ENCODE data around the gene RC3H2. TPM values are rescaled to one million over a fixed set of nuclear protein-coding genes. Genes with fewer than 3 reads are reported as not detected.
A peak's percentile ranks its signal among the peaks of the same experiment; 100 is the strongest.

The RC3H2 gene
- total and polyA plus RNA-seq, 2 of the 13 experiments (the other 11 are each of a cell fraction or from before 2014, with no cell fraction given), result 21.0 to 36.4 TPM

GRCh38 chr9:122912964-122913673 lies 8.0 kb upstream of the RC3H2 start, which contains the start of gene ZBTB6 (continued):
- TF ChIP-seq MNT (IDR thresholded peaks at IDR 0.05) (no peak), EP300 (IDR thresholded peaks at IDR 0.05; ENCODE audit: low read depth in 2 of 2, low read length in 2 of 2) (no peak; a peak in 1 of 4 replicates), EP300 (CRISPR knock-in tag; IDR thresholded peaks at IDR 0.05; ENCODE audit: borderline replicate concordance) (no peak; the same call in none of the 2 replicates), ZFYVE20 (CRISPR knock-in tag; IDR thresholded peaks at IDR 0.05; ENCODE audit: borderline replicate concordance, low read depth) (no peak), SMAD1 (CRISPR knock-in tag; IDR thresholded peaks at IDR 0.05; ENCODE audit: borderline replicate concordance, low read depth) (no peak), MLLT10 (CRISPR knock-in tag; IDR thresholded peaks at IDR 0.05) (no peak), DNMT1 (CRISPR knock-in tag; IDR thresholded peaks at IDR 0.05) (no peak), ARNTL (CRISPR knock-in tag; IDR thresholded peaks at IDR 0.05) (no peak), ZNF7 (CRISPR knock-in tag; IDR thresholded peaks at IDR 0.05) (no peak), ZNF446 (CRISPR knock-in tag; IDR thresholded peaks at IDR 0.05) (no peak), DZIP1 (CRISPR knock-in tag; IDR thresholded peaks at IDR 0.05) (0 out of 2 replicates have a peak, but pooled peaks have one; percentile 31), ZNF747 (CRISPR knock-in tag; IDR thresholded peaks at IDR 0.05; ENCODE audit: borderline replicate concordance) (peak; percentile 49; the same call in 1 of the 2 replicates), ZNF549 (CRISPR knock-in tag; IDR thresholded peaks at IDR 0.05) (no peak), ZNF20 (CRISPR knock-in tag; IDR thresholded peaks at IDR 0.05) (no peak)
- TF ChIP-seq, protein P1, sequence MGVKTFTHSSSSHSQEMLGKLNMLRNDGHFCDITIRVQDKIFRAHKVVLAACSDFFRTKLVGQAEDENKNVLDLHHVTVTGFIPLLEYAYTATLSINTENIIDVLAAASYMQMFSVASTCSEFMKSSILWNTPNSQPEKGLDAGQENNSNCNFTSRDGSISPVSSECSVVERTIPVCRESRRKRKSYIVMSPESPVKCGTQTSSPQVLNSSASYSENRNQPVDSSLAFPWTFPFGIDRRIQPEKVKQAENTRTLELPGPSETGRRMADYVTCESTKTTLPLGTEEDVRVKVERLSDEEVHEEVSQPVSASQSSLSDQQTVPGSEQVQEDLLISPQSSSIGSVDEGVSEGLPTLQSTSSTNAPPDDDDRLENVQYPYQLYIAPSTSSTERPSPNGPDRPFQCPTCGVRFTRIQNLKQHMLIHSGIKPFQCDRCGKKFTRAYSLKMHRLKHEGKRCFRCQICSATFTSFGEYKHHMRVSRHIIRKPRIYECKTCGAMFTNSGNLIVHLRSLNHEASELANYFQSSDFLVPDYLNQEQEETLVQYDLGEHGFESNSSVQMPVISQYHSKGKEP (CRISPR knock-in tag; IDR thresholded peaks at IDR 0.05), result no peak
- TF ChIP-seq, protein P2, sequence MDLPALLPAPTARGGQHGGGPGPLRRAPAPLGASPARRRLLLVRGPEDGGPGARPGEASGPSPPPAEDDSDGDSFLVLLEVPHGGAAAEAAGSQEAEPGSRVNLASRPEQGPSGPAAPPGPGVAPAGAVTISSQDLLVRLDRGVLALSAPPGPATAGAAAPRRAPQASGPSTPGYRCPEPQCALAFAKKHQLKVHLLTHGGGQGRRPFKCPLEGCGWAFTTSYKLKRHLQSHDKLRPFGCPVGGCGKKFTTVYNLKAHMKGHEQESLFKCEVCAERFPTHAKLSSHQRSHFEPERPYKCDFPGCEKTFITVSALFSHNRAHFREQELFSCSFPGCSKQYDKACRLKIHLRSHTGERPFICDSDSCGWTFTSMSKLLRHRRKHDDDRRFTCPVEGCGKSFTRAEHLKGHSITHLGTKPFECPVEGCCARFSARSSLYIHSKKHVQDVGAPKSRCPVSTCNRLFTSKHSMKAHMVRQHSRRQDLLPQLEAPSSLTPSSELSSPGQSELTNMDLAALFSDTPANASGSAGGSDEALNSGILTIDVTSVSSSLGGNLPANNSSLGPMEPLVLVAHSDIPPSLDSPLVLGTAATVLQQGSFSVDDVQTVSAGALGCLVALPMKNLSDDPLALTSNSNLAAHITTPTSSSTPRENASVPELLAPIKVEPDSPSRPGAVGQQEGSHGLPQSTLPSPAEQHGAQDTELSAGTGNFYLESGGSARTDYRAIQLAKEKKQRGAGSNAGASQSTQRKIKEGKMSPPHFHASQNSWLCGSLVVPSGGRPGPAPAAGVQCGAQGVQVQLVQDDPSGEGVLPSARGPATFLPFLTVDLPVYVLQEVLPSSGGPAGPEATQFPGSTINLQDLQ (CRISPR knock-in tag; IDR thresholded peaks at IDR 0.05), result peak; percentile 82; the same call in 1 of the 2 replicates
- TF ChIP-seq, protein P3, sequence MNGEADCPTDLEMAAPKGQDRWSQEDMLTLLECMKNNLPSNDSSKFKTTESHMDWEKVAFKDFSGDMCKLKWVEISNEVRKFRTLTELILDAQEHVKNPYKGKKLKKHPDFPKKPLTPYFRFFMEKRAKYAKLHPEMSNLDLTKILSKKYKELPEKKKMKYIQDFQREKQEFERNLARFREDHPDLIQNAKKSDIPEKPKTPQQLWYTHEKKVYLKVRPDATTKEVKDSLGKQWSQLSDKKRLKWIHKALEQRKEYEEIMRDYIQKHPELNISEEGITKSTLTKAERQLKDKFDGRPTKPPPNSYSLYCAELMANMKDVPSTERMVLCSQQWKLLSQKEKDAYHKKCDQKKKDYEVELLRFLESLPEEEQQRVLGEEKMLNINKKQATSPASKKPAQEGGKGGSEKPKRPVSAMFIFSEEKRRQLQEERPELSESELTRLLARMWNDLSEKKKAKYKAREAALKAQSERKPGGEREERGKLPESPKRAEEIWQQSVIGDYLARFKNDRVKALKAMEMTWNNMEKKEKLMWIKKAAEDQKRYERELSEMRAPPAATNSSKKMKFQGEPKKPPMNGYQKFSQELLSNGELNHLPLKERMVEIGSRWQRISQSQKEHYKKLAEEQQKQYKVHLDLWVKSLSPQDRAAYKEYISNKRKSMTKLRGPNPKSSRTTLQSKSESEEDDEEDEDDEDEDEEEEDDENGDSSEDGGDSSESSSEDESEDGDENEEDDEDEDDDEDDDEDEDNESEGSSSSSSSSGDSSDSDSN (CRISPR knock-in tag; IDR thresholded peaks at IDR 0.05), result peak; percentile 73
